GM12878 (cell line): ENCODE results near the gene MYH6. TPM values are rescaled to one million over a fixed set of nuclear protein-coding genes. Genes with fewer than 3 reads are reported as not detected.

Source experiments
- ATAC-seq: fragments of 200-7000 bp; cut with Tn5 transposase; 3 replicates; pipeline ENCODE4 v1.9.1; 2020; ENCODE audit warnings: mild to moderate bottlenecking, moderate library complexity
- BruUV-seq: library from RNA; stranded (reverse); fragments of 400-500 nt; replicated peaks from 2 replicates; lab custom pipeline; 2021; lab: Mats Ljungman, UMichigan
- CTCF ChIA-PET: fragments of 300-600 bp; sonication (Branson Sonifier 250); formaldehyde crosslinking; extraction: SDS; loops from one replicate; lab custom pipeline; 2021; ENCODE audit warnings: inconsistent platforms; lab: Yijun Ruan, JAX
- POLR2A ChIA-PET: fragments of 350-600 bp; formaldehyde crosslinking; extraction: SDS; loops from one replicate; lab custom pipeline; 2021; ENCODE audit warnings: inconsistent platforms; lab: Charles Lee
- RAD21 ChIA-PET: fragments of 300-600 bp; sonication (Branson Sonifier 250); formaldehyde crosslinking; loops from one replicate; lab custom pipeline; 2023; ENCODE audit warnings: antibody characterized with exemption; ENCODE audit not compliant: unreplicated experiment; lab: Charles Lee
- SMC1A ChIA-PET: fragments of 300-600 bp; sonication (Branson Sonifier 250); formaldehyde crosslinking; loops from one replicate; lab custom pipeline; 2023; ENCODE audit not compliant: unreplicated experiment, uncharacterized antibody; lab: Charles Lee
- DNase-seq: peaks from one replicate; pipeline ENCODE4 v3.0.0-alpha.2; 2011; ENCODE audit warnings: low read depth, low spot score
- FAIRE-seq: peaks from 3 replicates; lab custom pipeline; 2011; peaks lifted over from hg19 to GRCh38; lab: Jason Lieb, UNC
- H2AFZ ChIP-seq: 2 replicates; pipeline ENCODE4 v1.6.0; 2011; ENCODE audit warnings: low read depth, low read length, control low read depth; ENCODE audit not compliant: control insufficient read depth
- H3K27ac ChIP-seq: 2 replicates; pipeline ENCODE4 v1.5.1; 2011; ENCODE audit warnings: control low read depth; ENCODE audit not compliant: control insufficient read depth, insufficient read depth
- H3K27me3 ChIP-seq, 2 experiments: replicated peaks in 1 of 2; 2 replicates each; pipeline versions ENCODE4 v1.6.0 to v1.6.1; 2011; ENCODE audit warnings: low read length in 1 of 2; ENCODE audit not compliant: control insufficient read depth in 2 of 2, insufficient read depth in 2 of 2
- H3K36me3 ChIP-seq, 2 experiments: 2 replicates each; pipeline ENCODE4 v1.5.1; 2011; ENCODE audit warnings: low read length in 1 of 2; ENCODE audit not compliant: control insufficient read depth in 2 of 2, insufficient read depth in 2 of 2
- H3K4me1 ChIP-seq: 2 replicates; pipeline ENCODE4 v1.6.1; 2011; ENCODE audit warnings: mild to moderate bottlenecking, low read length, moderate library complexity, mixed read lengths; ENCODE audit not compliant: control insufficient read depth, insufficient read depth
- H3K4me2 ChIP-seq: 2 replicates; pipeline ENCODE4 v1.6.0; 2011; ENCODE audit warnings: control low read depth; ENCODE audit not compliant: control insufficient read depth, insufficient read depth
- H3K4me3 ChIP-seq: fragments of 200-600 bp; sonication (generic); 2 replicates; pipeline ENCODE4 v1.5.1; 2016
- H3K79me2 ChIP-seq: 2 replicates; pipeline ENCODE4 v1.6.0; 2011; ENCODE audit warnings: low read length; ENCODE audit not compliant: control insufficient read depth, insufficient read depth
- H3K9ac ChIP-seq: 2 replicates; pipeline ENCODE4 v1.8.0; 2011; ENCODE audit warnings: low read length, control low read depth, mixed read lengths; ENCODE audit not compliant: control insufficient read depth, insufficient read depth
- H3K9me3 ChIP-seq: replicated peaks from 3 replicates; pipeline ENCODE4 v1.5.1; 2011; ENCODE audit warnings: mild to moderate bottlenecking, low read length; ENCODE audit not compliant: control insufficient read depth, insufficient read depth
- H4K20me1 ChIP-seq: 2 replicates; pipeline ENCODE4 v1.6.0; 2011; ENCODE audit not compliant: control insufficient read depth, insufficient read depth
- ATF3 ChIP-seq: IDR thresholded peaks from 2 replicates; pipeline ENCODE4 v1.6.1; 2011; ENCODE audit warnings: low read depth, mild to moderate bottlenecking, low read length, moderate library complexity, borderline replicate concordance; ENCODE audit errors: extremely low read depth
- BMI1 ChIP-seq: fragments of 450-650 bp; IDR thresholded peaks from 2 replicates; pipeline ENCODE4 v1.6.1; 2016; ENCODE audit warnings: mild to moderate bottlenecking, moderate library complexity, borderline replicate concordance
- CBX3 ChIP-seq: fragments of 200-600 bp; sonication (generic); IDR thresholded peaks from 2 replicates; pipeline ENCODE4 v1.6.1; 2016; ENCODE audit warnings: low read depth, borderline replicate concordance
- E2F8 ChIP-seq: fragments of 450-650 bp; IDR thresholded peaks from 2 replicates; pipeline ENCODE4 v1.6.1; 2018; ENCODE audit warnings: mild to moderate bottlenecking, low read depth, moderate library complexity; ENCODE audit not compliant: partially characterized antibody
- HDAC2 ChIP-seq: fragments of 200-600 bp; sonication (generic); IDR thresholded peaks from 2 replicates; pipeline ENCODE4 v1.6.1; 2017
- KAT2A ChIP-seq: conservative IDR thresholded peaks from 2 replicates; pipeline ENCODE4 v1.6.1; 2011; ENCODE audit warnings: low read depth, low read length; ENCODE audit not compliant: control insufficient read depth
- MYC ChIP-seq: IDR thresholded peaks from 2 replicates; pipeline ENCODE4 v1.6.1; 2011; ENCODE audit warnings: mild to moderate bottlenecking, low read length, moderate library complexity, inconsistent platforms; ENCODE audit not compliant: insufficient read depth, insufficient replicate concordance, insufficient read length, severe bottlenecking
- NBN ChIP-seq: fragments of 450-650 bp; IDR thresholded peaks from 2 replicates; pipeline ENCODE4 v1.6.1; 2016
- NFIC ChIP-seq: IDR thresholded peaks from 2 replicates; pipeline ENCODE4 v1.6.1; 2012; ENCODE audit warnings: low read depth, mild to moderate bottlenecking, inconsistent platforms, low read length, moderate library complexity
- NFYB ChIP-seq: IDR thresholded peaks from 2 replicates; pipeline ENCODE4 v1.6.1; 2011; ENCODE audit warnings: low read depth, mild to moderate bottlenecking, low read length, improper control_type of control experiment, moderate library complexity; ENCODE audit not compliant: insufficient read depth
- NR2C1 ChIP-seq: fragments of 450-650 bp; IDR thresholded peaks from 2 replicates; pipeline ENCODE4 v1.6.1; 2017; ENCODE audit warnings: antibody characterized with exemption, mild to moderate bottlenecking, moderate library complexity
- POLR2AphosphoS2 ChIP-seq: IDR thresholded peaks from 2 replicates; pipeline ENCODE4 v1.6.1; 2011; ENCODE audit warnings: low read depth, mild to moderate bottlenecking, low read length, improper control_type of control experiment, moderate library complexity
- POU2F2 ChIP-seq: IDR thresholded peaks from 3 replicates; pipeline ENCODE4 v1.6.1; 2011; ENCODE audit warnings: low read depth, mild to moderate bottlenecking, low read length, borderline replicate concordance
- RAD51 ChIP-seq: fragments of 450-650 bp; IDR thresholded peaks from 2 replicates; pipeline ENCODE4 v1.6.1; 2016; ENCODE audit warnings: moderate library complexity, mild to moderate bottlenecking, inconsistent platforms
- SRF ChIP-seq, 2 experiments: IDR thresholded peaks; 2 replicates each; pipeline ENCODE4 v1.6.1; 2011; ENCODE audit warnings: low read depth in 2 of 2, low read length in 2 of 2, mild to moderate bottlenecking in 1 of 2, moderate library complexity in 1 of 2
- STAT3 ChIP-seq: IDR thresholded peaks from 2 replicates; pipeline ENCODE4 v1.6.1; 2011; ENCODE audit warnings: low read depth, low read length, improper control_type of control experiment
- ZBTB4 ChIP-seq: fragments of 450-650 bp; formaldehyde crosslinking; IDR thresholded peaks from 2 replicates; pipeline ENCODE4 v1.4.0; 2022; ENCODE audit warnings: mild to moderate bottlenecking, moderate library complexity
- WGBS: methylation state at CpG from one replicate; pipeline ENCODE4 v1.1.6; 2016; ENCODE audit warnings: low lambda C conversion rate; ENCODE audit not compliant: insufficient replicate concordance, insufficient coverage; ENCODE audit errors: missing lambda C conversion rate; 5-methylcytosine and 5-hydroxymethylcytosine counted together
- in situ Hi-C: fragments of 300-500 bp; cut with MboI; formaldehyde crosslinking; loops from 9 replicates; pipeline ENCODE4 v1.14.3; 2018; ENCODE audit warnings: mixed read lengths
- intact Hi-C: fragments of 100-400 bp; cut with micrococcal nuclease; formaldehyde crosslinking; loops from one replicate; pipeline ENCODE4 v1.14.2; 2022; ENCODE audit not compliant: unreplicated experiment
- polyA plus RNA-seq, 11 experiments: library from polyadenylated mRNA; depleted of rRNA in 4 of 11; unstranded in 6 of 11; stranded (reverse) in 5 of 11; fragments of >200 nt; fragmentation: Nextera tagmentation in 4 of 11; fragmentation: Illumina TruSeq in 1 of 11; extraction: Ambion mirVana in 4 of 11; extraction: Trizol in 1 of 11; gene quantifications; 1 replicate in 1 of 11; 2 replicates in 10 of 11; pipeline versions ENCODE4 v1.2.1 to v1.2.3, GENCODE V29; 2011 to 2016; ENCODE audit warnings: inconsistent platforms in 2 of 11, missing spikeins in 2 of 11, low read depth in 1 of 11
- total RNA-seq, 4 experiments: library from RNA; depleted of rRNA in 3 of 4; stranded (reverse); fragments of >200 nt in 3 of 4; fragmentation: Illumina TruSeq in 1 of 4; extraction: Trizol in 1 of 4; gene quantifications; 2 replicates each; pipeline versions ENCODE4 v1.2.1 to v1.2.3, GENCODE V29; 2013 to 2021

The MYH6 gene
- total and polyA plus RNA-seq, 10 of the 15 experiments (the other 5 are each of a cell fraction or from before 2014, with no cell fraction given), result 0.01 to 0.84 (median 0.05) TPM; not detected in 7

GRCh38 chr14:23353433-23353780, 54.7 kb downstream of the MYH6 start:
- Histone ChIP-seq H3K9ac (no peak overlapping the region), H3K4me1 (no peaks in the 10 kb centered on the region), H3K4me2 (no peak overlapping the region), H4K20me1 (no peaks in the 10 kb centered on the region), H3K79me2 (no peaks in the 10 kb centered on the region), H3K36me3 (no peaks in the 10 kb centered on the region), H2AFZ (no peak overlapping the region), H3K27me3 (peaks cover 7 to 11% of the 10 kb centered on the region in 2 experiments), H3K9me3 (no peaks in the 10 kb centered on the region), H3K4me3 (no peak overlapping the region), H3K27ac (no peak overlapping the region)
- in situ Hi-C loops (no loop called here), intact Hi-C loops (no loop called here)
- DNase-seq, result no peak
- ChIA-PET RAD21 (no interaction called here), POLR2A (no interaction called here), CTCF (no interaction called here), SMC1A (no interaction called here)
- no peak for ATAC-seq
- no TSS peak for BruUV-seq
- TF ChIP-seq NFIC (no peak), RAD51 (no peak), BMI1 (no peak), ZBTB4 (CRISPR knock-in tag) (no peak), POLR2AphosphoS2 (no peak), STAT3 (no peak), HDAC2 (no peak), E2F8 (no peak), POU2F2 (no peak), NFYB (no peak), MYC (no peak), SRF (IDR thresholded peaks at IDR 0.05; ENCODE audit: low read depth in 2 of 2, low read length in 2 of 2) (no peak), NBN (no peak), ATF3 (no peak), NR2C1 (no peak), CBX3 (no peak), KAT2A (no peak)
- FAIRE-seq, result no peak
- WGBS, result 39% methylated on average over 5 of the region's 5 CpGs
